ENCODE results near the gene APCDD1.

The APCDD1 gene

DNA sequence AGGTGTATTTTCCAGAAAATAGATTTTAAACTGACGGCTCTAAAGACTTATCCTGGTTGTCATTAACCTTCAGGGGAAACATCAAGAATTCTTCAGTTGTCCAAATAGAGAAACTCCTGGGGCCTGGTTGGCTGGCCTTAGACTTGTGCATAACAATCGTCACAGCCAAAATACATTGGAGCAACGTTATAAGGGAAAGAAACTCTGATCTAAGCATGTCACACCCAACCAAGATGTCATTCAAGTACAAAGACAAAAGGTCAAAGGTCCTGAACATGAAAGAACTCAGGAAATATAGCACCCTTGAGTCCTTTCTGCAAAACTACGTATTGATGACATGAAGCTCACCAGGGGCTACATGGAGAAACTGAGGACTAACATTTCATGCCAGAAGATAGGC, 23.8 kb upstream of the APCDD1 start:
- no peak for TF ChIP-seq ESRRG (CRISPR knock-in tag; IDR thresholded peaks at IDR 0.05)
- TF ChIP-seq, protein P1, sequence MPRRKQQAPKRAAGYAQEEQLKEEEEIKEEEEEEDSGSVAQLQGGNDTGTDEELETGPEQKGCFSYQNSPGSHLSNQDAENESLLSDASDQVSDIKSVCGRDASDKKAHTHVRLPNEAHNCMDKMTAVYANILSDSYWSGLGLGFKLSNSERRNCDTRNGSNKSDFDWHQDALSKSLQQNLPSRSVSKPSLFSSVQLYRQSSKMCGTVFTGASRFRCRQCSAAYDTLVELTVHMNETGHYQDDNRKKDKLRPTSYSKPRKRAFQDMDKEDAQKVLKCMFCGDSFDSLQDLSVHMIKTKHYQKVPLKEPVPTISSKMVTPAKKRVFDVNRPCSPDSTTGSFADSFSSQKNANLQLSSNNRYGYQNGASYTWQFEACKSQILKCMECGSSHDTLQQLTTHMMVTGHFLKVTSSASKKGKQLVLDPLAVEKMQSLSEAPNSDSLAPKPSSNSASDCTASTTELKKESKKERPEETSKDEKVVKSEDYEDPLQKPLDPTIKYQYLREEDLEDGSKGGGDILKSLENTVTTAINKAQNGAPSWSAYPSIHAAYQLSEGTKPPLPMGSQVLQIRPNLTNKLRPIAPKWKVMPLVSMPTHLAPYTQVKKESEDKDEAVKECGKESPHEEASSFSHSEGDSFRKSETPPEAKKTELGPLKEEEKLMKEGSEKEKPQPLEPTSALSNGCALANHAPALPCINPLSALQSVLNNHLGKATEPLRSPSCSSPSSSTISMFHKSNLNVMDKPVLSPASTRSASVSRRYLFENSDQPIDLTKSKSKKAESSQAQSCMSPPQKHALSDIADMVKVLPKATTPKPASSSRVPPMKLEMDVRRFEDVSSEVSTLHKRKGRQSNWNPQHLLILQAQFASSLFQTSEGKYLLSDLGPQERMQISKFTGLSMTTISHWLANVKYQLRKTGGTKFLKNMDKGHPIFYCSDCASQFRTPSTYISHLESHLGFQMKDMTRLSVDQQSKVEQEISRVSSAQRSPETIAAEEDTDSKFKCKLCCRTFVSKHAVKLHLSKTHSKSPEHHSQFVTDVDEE (CRISPR knock-in tag; IDR thresholded peaks at IDR 0.05), result no peak
- no peak for TF ChIP-seq ZNF565 (CRISPR knock-in tag; conservative IDR thresholded peaks at IDR 0.05; ENCODE audit: low read depth)
- no peak for TF ChIP-seq ARNTL (CRISPR knock-in tag; IDR thresholded peaks at IDR 0.05; ENCODE audit: borderline replicate concordance, low read depth)
- no peak for TF ChIP-seq ZNF8 (CRISPR knock-in tag; IDR thresholded peaks at IDR 0.05)
- no peak for TF ChIP-seq ZFP3 (CRISPR knock-in tag; IDR thresholded peaks at IDR 0.05)
- TF ChIP-seq, protein P2, sequence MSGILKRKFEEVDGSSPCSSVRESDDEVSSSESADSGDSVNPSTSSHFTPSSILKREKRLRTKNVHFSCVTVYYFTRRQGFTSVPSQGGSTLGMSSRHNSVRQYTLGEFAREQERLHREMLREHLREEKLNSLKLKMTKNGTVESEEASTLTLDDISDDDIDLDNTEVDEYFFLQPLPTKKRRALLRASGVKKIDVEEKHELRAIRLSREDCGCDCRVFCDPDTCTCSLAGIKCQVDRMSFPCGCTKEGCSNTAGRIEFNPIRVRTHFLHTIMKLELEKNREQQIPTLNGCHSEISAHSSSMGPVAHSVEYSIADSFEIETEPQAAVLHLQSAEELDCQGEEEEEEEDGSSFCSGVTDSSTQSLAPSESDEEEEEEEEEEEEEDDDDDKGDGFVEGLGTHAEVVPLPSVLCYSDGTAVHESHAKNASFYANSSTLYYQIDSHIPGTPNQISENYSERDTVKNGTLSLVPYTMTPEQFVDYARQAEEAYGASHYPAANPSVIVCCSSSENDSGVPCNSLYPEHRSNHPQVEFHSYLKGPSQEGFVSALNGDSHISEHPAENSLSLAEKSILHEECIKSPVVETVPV (CRISPR knock-in tag; IDR thresholded peaks at IDR 0.05), result no peak
- no peak for ATAC-seq

DNA sequence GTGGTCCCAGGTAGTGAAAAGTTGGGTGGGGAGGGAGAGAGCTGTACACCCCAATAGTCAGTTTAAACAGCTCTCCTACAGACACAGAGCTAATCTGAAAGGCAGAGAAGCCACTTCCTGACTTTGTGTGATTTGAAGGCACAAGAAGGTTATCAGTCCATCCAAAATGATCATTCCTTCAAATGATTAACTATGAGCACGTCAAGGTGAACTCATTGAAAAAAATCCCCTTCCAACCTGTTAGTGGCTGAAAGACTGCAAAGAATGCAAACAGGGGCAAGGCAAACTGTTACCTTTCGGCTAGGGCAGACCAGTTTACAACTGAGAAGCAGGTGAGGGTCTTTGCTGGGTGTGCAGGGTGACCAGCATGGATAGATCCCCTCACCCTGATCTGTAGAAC, 22.8 kb upstream of the APCDD1 start:
- TF ChIP-seq, protein P3, sequence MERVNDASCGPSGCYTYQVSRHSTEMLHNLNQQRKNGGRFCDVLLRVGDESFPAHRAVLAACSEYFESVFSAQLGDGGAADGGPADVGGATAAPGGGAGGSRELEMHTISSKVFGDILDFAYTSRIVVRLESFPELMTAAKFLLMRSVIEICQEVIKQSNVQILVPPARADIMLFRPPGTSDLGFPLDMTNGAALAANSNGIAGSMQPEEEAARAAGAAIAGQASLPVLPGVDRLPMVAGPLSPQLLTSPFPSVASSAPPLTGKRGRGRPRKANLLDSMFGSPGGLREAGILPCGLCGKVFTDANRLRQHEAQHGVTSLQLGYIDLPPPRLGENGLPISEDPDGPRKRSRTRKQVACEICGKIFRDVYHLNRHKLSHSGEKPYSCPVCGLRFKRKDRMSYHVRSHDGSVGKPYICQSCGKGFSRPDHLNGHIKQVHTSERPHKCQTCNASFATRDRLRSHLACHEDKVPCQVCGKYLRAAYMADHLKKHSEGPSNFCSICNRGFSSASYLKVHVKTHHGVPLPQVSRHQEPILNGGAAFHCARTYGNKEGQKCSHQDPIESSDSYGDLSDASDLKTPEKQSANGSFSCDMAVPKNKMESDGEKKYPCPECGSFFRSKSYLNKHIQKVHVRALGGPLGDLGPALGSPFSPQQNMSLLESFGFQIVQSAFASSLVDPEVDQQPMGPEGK (CRISPR knock-in tag; IDR thresholded peaks at IDR 0.05; ENCODE audit: borderline replicate concordance), result no peak
- TF ChIP-seq ZNF565 (CRISPR knock-in tag; conservative IDR thresholded peaks at IDR 0.05; ENCODE audit: low read depth) (no peak), ZFP3 (CRISPR knock-in tag; IDR thresholded peaks at IDR 0.05) (no peak), GLIS3 (CRISPR knock-in tag; IDR thresholded peaks at IDR 0.05) (no peak), RARB (CRISPR knock-in tag; IDR thresholded peaks at IDR 0.05) (no peak), SNAI2 (CRISPR knock-in tag; IDR thresholded peaks at IDR 0.05) (no peak), ZFP30 (CRISPR knock-in tag; IDR thresholded peaks at IDR 0.05) (no peak), BACH2 (CRISPR knock-in tag; IDR thresholded peaks at IDR 0.05; ENCODE audit: borderline replicate concordance) (no peak), TOX (CRISPR knock-in tag; IDR thresholded peaks at IDR 0.05; ENCODE audit: borderline replicate concordance) (no peak), ZC3H10 (CRISPR knock-in tag; IDR thresholded peaks at IDR 0.05) (no peak), ARNTL (CRISPR knock-in tag; IDR thresholded peaks at IDR 0.05; ENCODE audit: borderline replicate concordance, low read depth) (no peak), CSDC2 (CRISPR knock-in tag; IDR thresholded peaks at IDR 0.05) (no peak), OSR1 (CRISPR knock-in tag; IDR thresholded peaks at IDR 0.05) (no peak), ISL1 (CRISPR knock-in tag; IDR thresholded peaks at IDR 0.05) (no peak), TCF4 (CRISPR knock-in tag; IDR thresholded peaks at IDR 0.05; ENCODE audit: borderline replicate concordance) (no peak), ESRRG (CRISPR knock-in tag; IDR thresholded peaks at IDR 0.05) (no peak)
- TF ChIP-seq, protein P4, sequence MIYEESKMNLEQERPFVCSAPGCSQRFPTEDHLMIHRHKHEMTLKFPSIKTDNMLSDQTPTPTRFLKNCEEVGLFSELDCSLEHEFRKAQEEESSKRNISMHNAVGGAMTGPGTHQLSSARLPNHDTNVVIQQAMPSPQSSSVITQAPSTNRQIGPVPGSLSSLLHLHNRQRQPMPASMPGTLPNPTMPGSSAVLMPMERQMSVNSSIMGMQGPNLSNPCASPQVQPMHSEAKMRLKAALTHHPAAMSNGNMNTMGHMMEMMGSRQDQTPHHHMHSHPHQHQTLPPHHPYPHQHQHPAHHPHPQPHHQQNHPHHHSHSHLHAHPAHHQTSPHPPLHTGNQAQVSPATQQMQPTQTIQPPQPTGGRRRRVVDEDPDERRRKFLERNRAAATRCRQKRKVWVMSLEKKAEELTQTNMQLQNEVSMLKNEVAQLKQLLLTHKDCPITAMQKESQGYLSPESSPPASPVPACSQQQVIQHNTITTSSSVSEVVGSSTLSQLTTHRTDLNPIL (CRISPR knock-in tag; IDR thresholded peaks at IDR 0.05; ENCODE audit: low read depth), result no peak
- TF ChIP-seq, protein P5, sequence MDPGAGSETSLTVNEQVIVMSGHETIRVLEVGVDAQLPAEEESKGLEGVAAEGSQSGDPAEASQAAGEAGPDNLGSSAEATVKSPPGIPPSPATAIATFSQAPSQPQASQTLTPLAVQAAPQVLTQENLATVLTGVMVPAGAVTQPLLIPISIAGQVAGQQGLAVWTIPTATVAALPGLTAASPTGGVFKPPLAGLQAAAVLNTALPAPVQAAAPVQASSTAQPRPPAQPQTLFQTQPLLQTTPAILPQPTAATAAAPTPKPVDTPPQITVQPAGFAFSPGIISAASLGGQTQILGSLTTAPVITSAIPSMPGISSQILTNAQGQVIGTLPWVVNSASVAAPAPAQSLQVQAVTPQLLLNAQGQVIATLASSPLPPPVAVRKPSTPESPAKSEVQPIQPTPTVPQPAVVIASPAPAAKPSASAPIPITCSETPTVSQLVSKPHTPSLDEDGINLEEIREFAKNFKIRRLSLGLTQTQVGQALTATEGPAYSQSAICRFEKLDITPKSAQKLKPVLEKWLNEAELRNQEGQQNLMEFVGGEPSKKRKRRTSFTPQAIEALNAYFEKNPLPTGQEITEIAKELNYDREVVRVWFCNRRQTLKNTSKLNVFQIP (CRISPR knock-in tag; IDR thresholded peaks at IDR 0.05; ENCODE audit: borderline replicate concordance, low read depth), result no peak
- TF ChIP-seq, protein P1 (CRISPR knock-in tag; IDR thresholded peaks at IDR 0.05), result no peak

More for the DNA sequence above, 22.8 kb upstream of the APCDD1 start:
- no peak for ATAC-seq

Data from SK-N-SH treated with all-trans-retinoic acid at 6 μM for 48 hours (cell line).